HepG2 (cell line): Measurements from ENCODE around the gene NDC1. TPM values are rescaled to one million over a fixed set of nuclear protein-coding genes. Genes with fewer than 3 reads are reported as not detected.

Experiments
- ATAC-seq: fragments of 200-7000 bp; cut with Tn5 transposase; 3 replicates; pipeline ENCODE4 v1.9.1; 2020; ENCODE audit warnings: mild to moderate bottlenecking, moderate library complexity
- BruUV-seq: library from RNA; stranded (reverse); fragments of 400-500 nt; replicated peaks from 2 replicates; lab custom pipeline; 2021; lab: Mats Ljungman, UMichigan
- CTCF ChIA-PET: fragments of 300-600 bp; formaldehyde crosslinking; extraction: SDS; loops from one replicate; lab custom pipeline; 2021; ENCODE audit warnings: low total read pairs, inconsistent platforms, low intra/inter-chr PET ratio; lab: Yijun Ruan, JAX
- POLR2A ChIA-PET: fragments of 350-600 bp; sonication (Branson Sonifier 250); formaldehyde crosslinking; loops from one replicate; lab custom pipeline; 2020; ENCODE audit warnings: antibody characterized with exemption, inconsistent platforms; lab: Yijun Ruan, JAX
- DNase-seq: peaks from one replicate; pipeline ENCODE4 v3.0.0-alpha.2; 2015; ENCODE audit warnings: low spot score
- FAIRE-seq: peaks from 3 replicates; lab custom pipeline; 2011; peaks lifted over from hg19 to GRCh38; lab: Jason Lieb, UNC
- H2AFZ ChIP-seq: one replicate; pipeline ENCODE4 v1.6.1; 2011; ENCODE audit warnings: low read length, inconsistent platforms
- H3K27ac ChIP-seq: fragments of 300-600 bp; 3 replicates; pipeline ENCODE4 v1.8.0; 2011; ENCODE audit warnings: mixed run types, mild to moderate bottlenecking, mixed read lengths, low read length, inconsistent platforms; ENCODE audit not compliant: insufficient read depth; ENCODE audit errors: extremely low read length
- H3K27me3 ChIP-seq, 2 experiments: fragments of 200-600 bp in 1 of 2; 2 replicates in 1 of 2; 3 replicates in 1 of 2; pipeline versions ENCODE4 v1.6.0 to v1.8.0; 2011; ENCODE audit warnings: low read length in 2 of 2, mild to moderate bottlenecking in 2 of 2, moderate library complexity in 2 of 2, inconsistent platforms in 1 of 2; ENCODE audit not compliant: insufficient read depth in 2 of 2, control insufficient read depth in 1 of 2
- H3K36me3 ChIP-seq, 2 experiments: fragments of 200-600 bp in 1 of 2; replicated peaks in 1 of 2; 2 replicates in 1 of 2; 3 replicates in 1 of 2; pipeline versions ENCODE4 v1.5.1 to v1.8.0; 2011; ENCODE audit warnings: low read length in 2 of 2, inconsistent platforms in 1 of 2; ENCODE audit not compliant: insufficient read depth in 2 of 2, control insufficient read depth in 1 of 2
- H3K4me1 ChIP-seq: 2 replicates; pipeline ENCODE4 v1.5.1; 2012; ENCODE audit warnings: low read length, inconsistent platforms; ENCODE audit not compliant: insufficient read depth
- H3K4me2 ChIP-seq: 2 replicates; pipeline ENCODE4 v1.6.0; 2011; ENCODE audit warnings: low read depth, low read length, inconsistent platforms
- H3K4me3 ChIP-seq, 3 experiments: fragments of 200-600 bp in 1 of 3; sonication (generic), shearing (Covaris generic) in 1 of 3; replicated peaks in 1 of 3; 2 replicates each; pipeline ENCODE4 v1.5.1; 2011 to 2016; ENCODE audit warnings: low read length in 3 of 3, inconsistent platforms in 2 of 3, low read depth in 2 of 3, mild to moderate bottlenecking in 2 of 3, control low read depth in 1 of 3, mixed read lengths in 1 of 3; ENCODE audit not compliant: insufficient read depth in 1 of 3
- H3K79me2 ChIP-seq: one replicate; pipeline ENCODE4 v1.6.1; 2011; ENCODE audit warnings: low read length, inconsistent platforms; ENCODE audit not compliant: insufficient read depth
- H3K9ac ChIP-seq: 2 replicates; pipeline ENCODE4 v1.6.0; 2011; ENCODE audit warnings: mild to moderate bottlenecking, low read depth, low read length, inconsistent platforms; ENCODE audit not compliant: insufficient read depth
- H3K9me3 ChIP-seq: 2 replicates; pipeline ENCODE4 v1.5.1; 2012; ENCODE audit warnings: mild to moderate bottlenecking, low read length
- H4K20me1 ChIP-seq: 2 replicates; pipeline ENCODE4 v1.6.0; 2011; ENCODE audit warnings: inconsistent platforms, mild to moderate bottlenecking, low read length, moderate library complexity; ENCODE audit not compliant: insufficient read depth
- CTCF ChIP-seq: sonication (generic); formaldehyde crosslinking; IDR thresholded peaks from 2 replicates; pipeline ENCODE4 v1.5.0; 2020; ENCODE audit warnings: mild to moderate bottlenecking, missing genetic modification reagents, moderate library complexity
- HOXD1 ChIP-seq: sonication (generic); formaldehyde crosslinking; IDR thresholded peaks from 2 replicates; pipeline ENCODE4 v1.5.0; 2020; ENCODE audit warnings: missing genetic modification reagents
- JARID2 ChIP-seq: sonication (generic); formaldehyde crosslinking; IDR thresholded peaks from 2 replicates; pipeline ENCODE4 v1.8.1; 2023; ENCODE audit warnings: missing genetic modification reagents, inconsistent platforms; ENCODE audit not compliant: insufficient replicate concordance
- MED1 ChIP-seq: sonication (generic); formaldehyde crosslinking; IDR thresholded peaks from 2 replicates; pipeline ENCODE4 v1.4.0; 2020; ENCODE audit warnings: missing genetic modification reagents
- NKX3-1 ChIP-seq: sonication (generic); formaldehyde crosslinking; IDR thresholded peaks from 2 replicates; pipeline ENCODE4 v1.5.0; 2020; ENCODE audit warnings: missing genetic modification reagents
- RARG ChIP-seq: sonication (generic); formaldehyde crosslinking; IDR thresholded peaks from 2 replicates; pipeline ENCODE4 v1.4.0; 2020; ENCODE audit warnings: low read depth, mild to moderate bottlenecking, missing genetic modification reagents
- TGIF2 ChIP-seq: IDR thresholded peaks from 2 replicates; pipeline ENCODE4 v1.6.1; 2016; ENCODE audit warnings: control low read depth, missing compliant biosample characterization
- ZNF891 ChIP-seq: sonication (generic); formaldehyde crosslinking; IDR thresholded peaks from 2 replicates; pipeline ENCODE4 v1.5.0; 2020; ENCODE audit warnings: mild to moderate bottlenecking, missing genetic modification reagents
- WGBS: methylation state at CpG from one replicate; pipeline ENCODE4 v1.1.6; 2017; ENCODE audit warnings: low lambda C conversion rate; 5-methylcytosine and 5-hydroxymethylcytosine counted together
- in situ Hi-C: cut with HindIII; loops from 2 replicates; pipeline ENCODE4 v1.10.0; 2017; ENCODE audit warnings: low pct_unique_long_range_greater_than_20kb; ENCODE audit not compliant: extremely low pct_ligation_motif_present
- intact Hi-C: fragments of 100-400 bp; cut with micrococcal nuclease; formaldehyde crosslinking; loops from one replicate; pipeline ENCODE4 v1.10.0; 2022; ENCODE audit not compliant: unreplicated experiment
- polyA plus RNA-seq, 8 experiments: library from polyadenylated mRNA; depleted of rRNA in 3 of 8; stranded (reverse) in 7 of 8; unstranded in 1 of 8; fragments of >200 nt; fragmentation: Illumina TruSeq in 4 of 8; extraction: Trizol in 4 of 8; gene quantifications; 2 replicates each; pipeline versions ENCODE4 v1.2.1 to v1.2.3, GENCODE V29; 2011 to 2016; ENCODE audit warnings: low read depth in 4 of 8, missing spikeins in 1 of 8, mixed read lengths in 1 of 8; ENCODE audit not compliant: insufficient read depth in 1 of 8
- total RNA-seq, 5 experiments: library from RNA; depleted of rRNA; stranded (reverse); fragments of >200 nt; fragmentation: Illumina TruSeq; extraction: Trizol; gene quantifications; 2 replicates each; pipeline ENCODE4 v1.2.3, GENCODE V29; 2016; ENCODE audit warnings: low read depth in 1 of 5
- TF ChIP-seq, protein P1 (sequence below): IDR thresholded peaks from 2 replicates; pipeline ENCODE4 v1.6.1; 2012; ENCODE audit warnings: low read depth, low read length, improper control_type of control experiment

Gene NDC1
- total and polyA plus RNA-seq, 2 of the 13 experiments (the other 11 are each of a cell fraction or from before 2014, with no cell fraction given), result 38.1 to 50.9 TPM

DNA sequence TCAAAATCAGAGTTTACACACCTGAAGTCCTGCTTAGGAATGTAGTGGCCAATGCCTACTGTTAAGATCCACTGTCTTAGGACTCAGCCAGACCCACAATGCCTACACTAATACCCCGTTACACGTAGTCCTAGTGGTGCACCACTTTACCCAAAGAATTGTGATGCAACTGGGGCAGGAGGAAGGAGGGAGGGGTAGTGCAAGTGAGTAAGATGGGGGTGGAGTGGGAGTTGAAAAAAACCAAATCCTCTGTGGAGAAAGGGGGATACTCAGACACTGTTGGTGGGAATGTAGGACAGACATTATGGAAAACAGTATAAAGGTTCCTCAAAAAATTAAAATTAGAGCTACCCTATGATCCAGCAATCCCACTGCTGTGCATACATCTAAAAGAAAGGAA lies 118.6 kb downstream of the NDC1 start:
- intact Hi-C loops (no loop called here), in situ Hi-C loops (no loop called here)
- DNase-seq (no peak), ATAC-seq (no peak), FAIRE-seq (no peak)
- peaks cover 0 to 12% of the 10 kb centered on the region in 2 experiments; a peak in 3 of 5 replicates for H3K27me3 ChIP-seq
- H3K27ac ChIP-seq, result no peak overlapping the region
- no peaks in the 10 kb centered on the region for H4K20me1 ChIP-seq
- H3K4me3 ChIP-seq, result no peak overlapping the region
- POLR2A ChIA-PET, result no interaction called here
- H3K4me2 ChIP-seq, result no peak overlapping the region
- WGBS, result 14% methylated on average over 2 of the region's 2 CpGs
- no peaks in the 10 kb centered on the region for H3K9me3 ChIP-seq
- CTCF ChIA-PET, result interaction anchor here (0.6 kb wide), 1 partner anchor 11 kb away, joined by 3 read pairs; no protein-coding TSS in a partner anchor
- TF ChIP-seq HOXD1 (CRISPR knock-in tag) (no peak), TGIF2 (CRISPR knock-in tag) (no peak), NKX3-1 (CRISPR knock-in tag) (no peak), JARID2 (CRISPR knock-in tag) (no peak), ZNF891 (CRISPR knock-in tag) (no peak), CTCF (CRISPR knock-in tag) (no peak), RARG (CRISPR knock-in tag) (no peak), MED1 (CRISPR knock-in tag) (no peak)
- TF ChIP-seq, protein P1, sequence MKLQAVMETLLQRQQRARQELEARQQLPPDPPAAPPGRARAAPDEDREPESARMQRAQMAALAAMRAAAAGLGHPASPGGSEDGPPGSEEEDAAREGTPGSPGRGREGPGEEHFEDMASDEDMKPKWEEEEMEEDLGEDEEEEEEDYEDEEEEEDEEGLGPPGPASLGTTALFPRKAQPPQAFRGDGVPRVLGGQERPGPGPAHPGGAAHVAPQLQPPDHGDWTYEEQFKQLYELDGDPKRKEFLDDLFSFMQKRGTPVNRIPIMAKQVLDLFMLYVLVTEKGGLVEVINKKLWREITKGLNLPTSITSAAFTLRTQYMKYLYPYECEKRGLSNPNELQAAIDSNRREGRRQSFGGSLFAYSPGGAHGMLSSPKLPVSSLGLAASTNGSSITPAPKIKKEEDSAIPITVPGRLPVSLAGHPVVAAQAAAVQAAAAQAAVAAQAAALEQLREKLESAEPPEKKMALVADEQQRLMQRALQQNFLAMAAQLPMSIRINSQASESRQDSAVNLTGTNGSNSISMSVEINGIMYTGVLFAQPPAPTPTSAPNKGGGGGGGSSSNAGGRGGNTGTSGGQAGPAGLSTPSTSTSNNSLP, result no peak
- no peaks in the 10 kb centered on the region for H3K79me2 ChIP-seq
- H3K9ac ChIP-seq, result no peak overlapping the region
- no peak overlapping the region for H2AFZ ChIP-seq
- peaks cover 5% of the 10 kb centered on the region; the same call in 1 of the 2 replicates for H3K4me1 ChIP-seq
- no peaks in the 10 kb centered on the region for H3K36me3 ChIP-seq
- no TSS peak for BruUV-seq
